IMR-90 (cell line): ENCODE results near the gene RPL10. TPM values are rescaled to one million over a fixed set of nuclear protein-coding genes. Genes with fewer than 3 reads are reported as not detected.

Source experiments
- ATAC-seq: fragments of 200-7000 bp; cut with Tn5 transposase; 2 replicates; pipeline ENCODE4 v1.9.1; 2020; ENCODE audit warnings: low read depth, mild to moderate bottlenecking, moderate library complexity
- BruUV-seq: library from RNA; stranded (reverse); fragments of 400-500 nt; replicated peaks from 2 replicates; lab custom pipeline; 2021; lab: Mats Ljungman, UMichigan
- CTCF ChIA-PET: fragments of 300-600 bp; formaldehyde crosslinking; extraction: SDS; loops from one replicate; lab custom pipeline; 2021; ENCODE audit warnings: antibody characterized with exemption; lab: Yijun Ruan, JAX
- POLR2A ChIA-PET: fragments of 300-600 bp; sonication (Branson Sonifier 250); formaldehyde crosslinking; loops from one replicate; lab custom pipeline; 2022; ENCODE audit warnings: antibody characterized with exemption; ENCODE audit not compliant: unreplicated experiment; lab: Charles Lee
- DNase-seq: peaks from one replicate; pipeline ENCODE4 v3.0.0; 2013
- H2AFZ ChIP-seq: replicated peaks from 2 replicates; pipeline ENCODE3; 2013; ENCODE audit warnings: low read length, mild to moderate bottlenecking; ENCODE audit not compliant: poor library complexity
- H2AK5ac ChIP-seq: 2 replicates; pipeline ENCODE4 v1.6.1; 2013; ENCODE audit warnings: low read depth, low read length, inconsistent platforms
- H2AK9ac ChIP-seq: replicated peaks from 2 replicates; pipeline ENCODE3; 2013; ENCODE audit warnings: mild to moderate bottlenecking, low read depth, low read length, moderate library complexity; ENCODE audit not compliant: poor library complexity
- H2BK120ac ChIP-seq: 2 replicates; pipeline ENCODE4 v1.6.1; 2013; ENCODE audit warnings: low read depth, low read length, inconsistent platforms
- H2BK15ac ChIP-seq: 3 replicates; pipeline ENCODE4 v1.6.1; 2013; ENCODE audit warnings: low read depth, low read length, inconsistent platforms
- H2BK20ac ChIP-seq: 2 replicates; pipeline ENCODE4 v1.6.1; 2013; ENCODE audit warnings: low read depth, mild to moderate bottlenecking, inconsistent platforms, low read length, moderate library complexity
- H2BK5ac ChIP-seq: 2 replicates; pipeline ENCODE4 v1.6.1; 2013; ENCODE audit warnings: mild to moderate bottlenecking, low read depth, low read length, inconsistent platforms; ENCODE audit not compliant: poor library complexity, severe bottlenecking
- H3K14ac ChIP-seq: replicated peaks from 2 replicates; pipeline ENCODE4 v1.6.1; 2013; ENCODE audit warnings: low read depth, low read length, inconsistent platforms
- H3K18ac ChIP-seq: 2 replicates; pipeline ENCODE4 v1.6.1; 2013; ENCODE audit warnings: low read depth, low read length, control low read depth
- H3K23ac ChIP-seq: 2 replicates; pipeline ENCODE4 v1.6.1; 2013; ENCODE audit warnings: low read depth, low read length, inconsistent platforms
- H3K27ac ChIP-seq: 2 replicates; pipeline ENCODE4 v1.5.1; 2013; ENCODE audit warnings: mild to moderate bottlenecking, control low read depth, low read length; ENCODE audit not compliant: insufficient read depth
- H3K27me3 ChIP-seq: 2 replicates; pipeline ENCODE4 v1.6.1; 2013; ENCODE audit warnings: low read length; ENCODE audit not compliant: control insufficient read depth, insufficient read depth
- H3K36me3 ChIP-seq: 2 replicates; pipeline ENCODE4 v1.6.1; 2013; ENCODE audit warnings: low read length, mixed read lengths; ENCODE audit not compliant: control insufficient read depth, insufficient read depth
- H3K4ac ChIP-seq: 2 replicates; pipeline ENCODE4 v1.6.1; 2013; ENCODE audit warnings: low read depth, low read length, inconsistent platforms
- H3K4me1 ChIP-seq: 2 replicates; pipeline ENCODE4 v1.6.1; 2013; ENCODE audit warnings: low read length, mixed read lengths; ENCODE audit not compliant: control insufficient read depth, insufficient read depth
- H3K4me2 ChIP-seq: 2 replicates; pipeline ENCODE4 v1.6.1; 2013; ENCODE audit warnings: low read depth, mild to moderate bottlenecking, control low read depth, low read length, moderate library complexity
- H3K4me3 ChIP-seq: 2 replicates; pipeline ENCODE4 v1.5.1; 2013; ENCODE audit warnings: low read depth, mild to moderate bottlenecking, control low read depth, low read length, moderate library complexity; ENCODE audit not compliant: insufficient read depth
- H3K56ac ChIP-seq: 2 replicates; pipeline ENCODE4 v1.6.1; 2013; ENCODE audit warnings: low read length, inconsistent platforms; ENCODE audit not compliant: insufficient read depth; ENCODE audit errors: extremely low read depth
- H3K79me1 ChIP-seq, 2 experiments: 2 replicates each; pipeline ENCODE4 v1.6.1; 2013; ENCODE audit warnings: low read length in 2 of 2, inconsistent platforms in 1 of 2, low read depth in 1 of 2
- H3K9ac ChIP-seq: 2 replicates; pipeline ENCODE4 v1.6.1; 2013; ENCODE audit warnings: low read depth, low read length, control low read depth
- H3K9me1 ChIP-seq: 2 replicates; pipeline ENCODE4 v1.6.1; 2013; ENCODE audit warnings: low read length, inconsistent platforms; ENCODE audit not compliant: insufficient read depth
- H3K9me3 ChIP-seq: 2 replicates; pipeline ENCODE4 v1.6.1; 2013; ENCODE audit warnings: low read length; ENCODE audit not compliant: control insufficient read depth, insufficient read depth
- H4K20me1 ChIP-seq: 2 replicates; pipeline ENCODE4 v1.6.1; 2013; ENCODE audit warnings: low read length, inconsistent platforms; ENCODE audit not compliant: insufficient read depth
- H4K5ac ChIP-seq: 2 replicates; pipeline ENCODE4 v1.6.1; 2013; ENCODE audit warnings: mild to moderate bottlenecking, low read depth, low read length, control low read depth
- H4K8ac ChIP-seq, 2 experiments: 2 replicates each; pipeline ENCODE4 v1.6.1; 2013; ENCODE audit warnings: low read depth in 2 of 2, low read length in 2 of 2, control low read depth in 1 of 2, inconsistent platforms in 1 of 2
- H4K91ac ChIP-seq: 2 replicates; pipeline ENCODE4 v1.6.1; 2013; ENCODE audit warnings: low read depth, low read length, inconsistent platforms; ENCODE audit not compliant: insufficient read depth
- BHLHE40 ChIP-seq: fragments of 150-350 bp; IDR thresholded peaks from 2 replicates; pipeline ENCODE4 v1.6.1; 2016; ENCODE audit warnings: mild to moderate bottlenecking, low read depth, low read length
- MAZ ChIP-seq: IDR thresholded peaks from 2 replicates; pipeline ENCODE4 v1.6.1; 2012; ENCODE audit warnings: low read depth, mild to moderate bottlenecking, low read length, improper control_type of control experiment, moderate library complexity, borderline replicate concordance
- MXI1 ChIP-seq: IDR thresholded peaks from 2 replicates; pipeline ENCODE4 v1.6.1; 2012; ENCODE audit warnings: low read depth, mild to moderate bottlenecking, low read length, moderate library complexity, borderline replicate concordance
- USF2 ChIP-seq: fragments of 150-350 bp; IDR thresholded peaks from 2 replicates; pipeline ENCODE4 v1.6.1; 2017; ENCODE audit warnings: mild to moderate bottlenecking, antibody characterized with exemption, low read length, low read depth
- WGBS, 2 experiments: methylation state at CpG; one replicate each; pipeline versions ENCODE4 v1.1.5 to v1.1.7; 2013; ENCODE audit warnings: missing lambda C conversion rate in 2 of 2; ENCODE audit not compliant: insufficient read length in 1 of 2; ENCODE audit errors: extremely low coverage in 2 of 2; 5-methylcytosine and 5-hydroxymethylcytosine counted together
- dilution Hi-C: fragments of 300-500 bp; cut with HindIII; formaldehyde crosslinking; loops from one replicate; pipeline ENCODE4 v1.14.3; 2018; ENCODE audit warnings: low sequenced_read_pairs; ENCODE audit not compliant: unreplicated experiment
- in situ Hi-C: fragments of 300-500 bp; cut with MboI; formaldehyde crosslinking; loops from 3 replicates; pipeline ENCODE4 v1.14.3; 2019; ENCODE audit warnings: low sequenced_read_pairs, inconsistent platforms, mixed read lengths
- intact Hi-C: fragments of 100-400 bp; cut with micrococcal nuclease; formaldehyde crosslinking; loops from 2 replicates; pipeline ENCODE4 v1.10.0; 2022
- polyA plus RNA-seq, 3 experiments: library from polyadenylated mRNA; depleted of rRNA; stranded (reverse); fragments of >200 nt; gene quantifications; 2 replicates each; pipeline ENCODE4 v1.2.3, GENCODE V29; 2012; ENCODE audit warnings: low replicate concordance in 1 of 3
- total RNA-seq: library from RNA; depleted of rRNA; stranded (reverse); fragments of >200 nt; gene quantifications from 2 replicates; pipeline ENCODE4 v1.2.3, GENCODE V29; 2012

The RPL10 gene
- total and polyA plus RNA-seq, 2 of the 4 experiments (the other 2 are of a cell fraction) = 1,582 to 7,467 TPM

- H2AK9ac ChIP-seq = peak within 1 kb of the TSS; percentile 83
- no peak within 1 kb of the TSS for H3K56ac ChIP-seq
- 0 out of 3 replicates have a peak within 1 kb of the TSS, but pooled peaks have one; percentile 13 for H2BK15ac ChIP-seq
- H3K4ac ChIP-seq = peak within 1 kb of the TSS; percentile 67
- H3K9ac ChIP-seq = peak within 1 kb of the TSS; percentile 72
- H3K27me3 ChIP-seq = no peaks in the 10 kb centered on the region
- H4K91ac ChIP-seq = no peak within 1 kb of the TSS
- no peak within 1 kb of the TSS for H3K23ac ChIP-seq
- peak within 1 kb of the TSS; percentile 78 for H3K4me3 ChIP-seq
- H4K8ac ChIP-seq = peak within 1 kb of the TSS; percentile 70 to 84
- peak within 1 kb of the TSS; percentile 92 for H2AFZ ChIP-seq
- peaks cover 3% of the 10 kb centered on the region; the same call in 1 of the 2 replicates for H3K9me1 ChIP-seq
- peak within 1 kb of the TSS; percentile 46; the same call in 1 of the 2 replicates for H3K14ac ChIP-seq
- peak within 1 kb of the TSS; percentile 69 for H4K5ac ChIP-seq
- DNase-seq = peak; percentile 92
- H2BK5ac ChIP-seq = peak within 1 kb of the TSS; percentile 37
- H3K79me1 ChIP-seq = peaks cover 7 to 22% of the 10 kb centered on the region in 2 experiments
- peak within 1 kb of the TSS; percentile 50 for H3K27ac ChIP-seq
- no peak within 1 kb of the TSS for H2BK120ac ChIP-seq
- TF ChIP-seq USF2 (peak; percentile 83), BHLHE40 (peak; percentile 37; the same call in 1 of the 2 replicates), MAZ (peak; percentile 74; the same call in 1 of the 2 replicates), MXI1 (no peak)
- 52% methylated on average over 53 of the region's 87 CpGs; no CpG with 5 or more reads in 1 of the 2 experiments for WGBS, 2 experiments
- H3K36me3 ChIP-seq = peaks cover 13% of the 10 kb centered on the region; the same call in 1 of the 2 replicates
- peak; percentile 99 for ATAC-seq
- H2BK20ac ChIP-seq = no peak within 1 kb of the TSS
- in situ Hi-C loops (no loop called here), dilution Hi-C loops (no loop called here), intact Hi-C loops (no loop called here)
- H4K20me1 ChIP-seq = peaks cover 7% of the 10 kb centered on the region
- H3K4me2 ChIP-seq = peak within 1 kb of the TSS; percentile 91
- H3K9me3 ChIP-seq = no peaks in the 10 kb centered on the region
- BruUV-seq = no TSS peak
- POLR2A ChIA-PET = interaction anchor here (0.7 kb wide), 1 partner anchor 82 kb away, joined by 3 read pairs; no protein-coding TSS in a partner anchor
- CTCF ChIA-PET = interaction anchor here (1.2 kb wide), 1 partner anchor 14 kb away, joined by 6 read pairs; no protein-coding TSS in a partner anchor
- H3K18ac ChIP-seq = no peak within 1 kb of the TSS
- peak within 1 kb of the TSS; percentile 80; the same call in 1 of the 2 replicates for H2AK5ac ChIP-seq
- peaks cover 2% of the 10 kb centered on the region; the same call in 1 of the 2 replicates for H3K4me1 ChIP-seq
These were observed 30.3 kb downstream of the RPL10 start, which contains the start of gene ATP6AP1 for GRCh38 chrX:154428176-154429171. Gene ATP6AP1 (plus strand): TSS chrX:154428677. CDS start chrX:154428693, 16 bp downstream.
